A673 (cell line): ENCODE data around the gene KANK4. TPM values are rescaled to one million over a fixed set of nuclear protein-coding genes. Genes with fewer than 3 reads are reported as not detected.

Source experiments
- BruUV-seq: library from RNA; stranded (reverse); fragments of 400-500 nt; replicated peaks from 2 replicates; lab custom pipeline; 2021; lab: Mats Ljungman, UMichigan
- CTCF ChIA-PET: fragments of 300-600 bp; sonication (Branson Sonifier 250); formaldehyde crosslinking; loops from one replicate; lab custom pipeline; 2022; ENCODE audit warnings: antibody characterized with exemption; lab: Charles Lee
- POLR2A ChIA-PET: fragments of 300-600 bp; sonication (Branson Sonifier 250); formaldehyde crosslinking; loops from one replicate; lab custom pipeline; 2022; ENCODE audit warnings: antibody characterized with exemption; ENCODE audit not compliant: low non-redundant PET; lab: Charles Lee
- DNase-seq: peaks from one replicate; pipeline ENCODE4 v3.0.0-alpha.2; 2015; ENCODE audit warnings: low spot score
- H3K27ac ChIP-seq: fragments of 200-600 bp; sonication (generic); 2 replicates; pipeline ENCODE4 v1.5.1; 2016; ENCODE audit warnings: mixed run types, low read depth, mild to moderate bottlenecking, mixed read lengths, antibody characterized with exemption, low read length; ENCODE audit not compliant: poor library complexity, severe bottlenecking
- H3K27me3 ChIP-seq: fragments of 200-600 bp; sonication (generic); replicated peaks from 2 replicates; pipeline ENCODE4 v1.6.1; 2017; ENCODE audit warnings: mixed run types, low read depth, mild to moderate bottlenecking, mixed read lengths, antibody characterized with exemption, low read length; ENCODE audit not compliant: insufficient read depth, poor library complexity
- H3K36me3 ChIP-seq: fragments of 200-600 bp; sonication (generic); 2 replicates; pipeline ENCODE4 v1.6.1; 2016; ENCODE audit warnings: mixed run types, mild to moderate bottlenecking, mixed read lengths, antibody characterized with exemption, low read length; ENCODE audit not compliant: insufficient read depth, poor library complexity, severe bottlenecking
- H3K4me1 ChIP-seq: fragments of 200-600 bp; sonication (generic); 2 replicates; pipeline ENCODE4 v1.6.1; 2017; ENCODE audit warnings: mixed run types, mild to moderate bottlenecking, mixed read lengths, antibody characterized with exemption, low read length; ENCODE audit not compliant: insufficient read depth, poor library complexity, severe bottlenecking
- H3K4me3 ChIP-seq: fragments of 200-600 bp; sonication (generic); 2 replicates; pipeline ENCODE4 v1.5.1; 2016; ENCODE audit warnings: low read depth, mixed run types, mild to moderate bottlenecking, mixed read lengths, low read length; ENCODE audit not compliant: poor library complexity, severe bottlenecking
- H3K9me3 ChIP-seq: fragments of 200-600 bp; sonication (generic); 2 replicates; pipeline ENCODE4 v1.6.1; 2016; ENCODE audit warnings: mixed run types, low read depth, mild to moderate bottlenecking, mixed read lengths, antibody characterized with exemption, low read length; ENCODE audit not compliant: poor library complexity, severe bottlenecking
- CTCF ChIP-seq: fragments of 300-800, 200-600 bp; sonication (generic); conservative IDR thresholded peaks from 2 replicates; pipeline ENCODE4 v1.5.1; 2017; ENCODE audit warnings: low read depth, mild to moderate bottlenecking, antibody characterized with exemption, low read length, moderate library complexity, mixed read lengths
- EZH2 ChIP-seq: fragments of 200-600 bp; sonication (generic); IDR thresholded peaks from 2 replicates; pipeline ENCODE4 v1.6.1; 2017; ENCODE audit warnings: borderline replicate concordance, low read depth, mild to moderate bottlenecking, mixed read lengths, antibody characterized with exemption, low read length; ENCODE audit not compliant: poor library complexity, severe bottlenecking
- intact Hi-C: fragments of 100-400 bp; cut with micrococcal nuclease; formaldehyde crosslinking; loops from one replicate; pipeline ENCODE4 v1.10.0; 2022; ENCODE audit not compliant: unreplicated experiment
- total RNA-seq: library from RNA; stranded (reverse); gene quantifications from 2 replicates; pipeline ENCODE4 v1.2.3, GENCODE V29; 2021

The KANK4 gene
- total RNA-seq, 1 experiment from 2014 or later: 0.24 TPM

- H3K9me3 ChIP-seq: no peaks in the 10 kb centered on the region
- TF ChIP-seq CTCF (no peak), EZH2 (no peak)
- ChIA-PET POLR2A (no interaction called here), CTCF (no interaction called here)
- no peak overlapping the region for H3K4me3 ChIP-seq
- no peaks in the 10 kb centered on the region for H3K27me3 ChIP-seq
- DNase-seq: no peak
- H3K4me1 ChIP-seq: no peaks in the 10 kb centered on the region
- H3K36me3 ChIP-seq: no peaks in the 10 kb centered on the region
- BruUV-seq: no TSS peak
- no peak overlapping the region for H3K27ac ChIP-seq
- intact Hi-C loops: no loop called here
Observed at GRCh38 chr1:62198069-62198780, 121.0 kb downstream of the KANK4 start.

- intact Hi-C loops: no loop called here
- TF ChIP-seq CTCF: no peak
- TF ChIP-seq EZH2: no peak
- BruUV-seq: no TSS peak
- Histone ChIP-seq H3K36me3 (no peaks in the 10 kb centered on the region), H3K27ac (no peak overlapping the region), H3K4me1 (no peaks in the 10 kb centered on the region), H3K9me3 (no peaks in the 10 kb centered on the region), H3K27me3 (no peaks in the 10 kb centered on the region), H3K4me3 (no peak overlapping the region)
- POLR2A ChIA-PET: no interaction called here
- CTCF ChIA-PET: interaction anchor here (0.6 kb wide), 1 partner anchor 41 kb away, joined by 3 read pairs; no protein-coding TSS in a partner anchor
- no peak for DNase-seq
Observed at GRCh38 chr1:62196086-62196690, 123.0 kb downstream of the KANK4 start.

GRCh38 chr1:62194651-62195544 is 124.3 kb downstream of the KANK4 start, which contains the start of gene L1TD1:
Gene L1TD1 (plus strand): TSS chr1:62194849. CDS start chr1:62206629, 11,780 bp downstream.
- Histone ChIP-seq H3K9me3 (no peaks in the 10 kb centered on the region), H3K27me3 (no peaks in the 10 kb centered on the region), H3K27ac (no peak within 1 kb of the TSS), H3K36me3 (no peaks in the 10 kb centered on the region), H3K4me1 (no peaks in the 10 kb centered on the region), H3K4me3 (no peak within 1 kb of the TSS)
- TF ChIP-seq CTCF: no peak
- TF ChIP-seq EZH2: no peak
- DNase-seq: no peak
- POLR2A ChIA-PET: no interaction called here
- CTCF ChIA-PET: no interaction called here
- no TSS peak for BruUV-seq
- intact Hi-C loops: no loop called here
